Breast epithelium (tissue), 3 donors: ENCODE data around the gene VEGFD.

Experiments
- POLR2A ChIP-seq: fragments of 450-650 bp; IDR thresholded peaks from one replicate; pipeline ENCODE4 v1.6.1; 2016; ENCODE audit warnings: antibody characterized with exemption, mild to moderate bottlenecking, moderate library complexity
- TF ChIP-seq, protein P1 (sequence below), 3 donors: fragments of 450-650 bp; IDR thresholded peaks; one replicate each; pipeline ENCODE4 v1.5.1; 2016 to 2017; ENCODE audit warnings: antibody characterized with exemption in 3 of 3, mild to moderate bottlenecking in 3 of 3, moderate library complexity in 3 of 3

DNA sequence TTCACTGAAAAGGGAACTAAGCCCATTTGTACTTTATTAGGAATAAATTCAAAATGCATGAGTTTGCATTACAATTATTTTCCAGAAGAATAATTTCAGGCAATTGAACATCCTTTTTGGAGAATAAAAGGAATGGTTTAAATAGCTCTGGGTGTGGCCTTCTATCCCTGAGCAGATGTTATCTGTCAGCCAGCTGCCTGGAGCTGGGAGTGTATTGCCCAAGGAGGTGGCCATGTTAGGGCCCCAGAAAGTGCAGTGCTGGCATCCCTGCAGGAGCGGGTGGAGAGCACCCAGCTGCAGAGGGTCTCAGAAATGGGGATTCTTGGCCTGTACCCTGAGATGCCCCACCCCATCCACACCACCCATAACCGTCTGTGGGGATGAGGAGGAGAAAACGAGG is 21.6 kb upstream of the VEGFD start:
- TF ChIP-seq, protein P1, sequence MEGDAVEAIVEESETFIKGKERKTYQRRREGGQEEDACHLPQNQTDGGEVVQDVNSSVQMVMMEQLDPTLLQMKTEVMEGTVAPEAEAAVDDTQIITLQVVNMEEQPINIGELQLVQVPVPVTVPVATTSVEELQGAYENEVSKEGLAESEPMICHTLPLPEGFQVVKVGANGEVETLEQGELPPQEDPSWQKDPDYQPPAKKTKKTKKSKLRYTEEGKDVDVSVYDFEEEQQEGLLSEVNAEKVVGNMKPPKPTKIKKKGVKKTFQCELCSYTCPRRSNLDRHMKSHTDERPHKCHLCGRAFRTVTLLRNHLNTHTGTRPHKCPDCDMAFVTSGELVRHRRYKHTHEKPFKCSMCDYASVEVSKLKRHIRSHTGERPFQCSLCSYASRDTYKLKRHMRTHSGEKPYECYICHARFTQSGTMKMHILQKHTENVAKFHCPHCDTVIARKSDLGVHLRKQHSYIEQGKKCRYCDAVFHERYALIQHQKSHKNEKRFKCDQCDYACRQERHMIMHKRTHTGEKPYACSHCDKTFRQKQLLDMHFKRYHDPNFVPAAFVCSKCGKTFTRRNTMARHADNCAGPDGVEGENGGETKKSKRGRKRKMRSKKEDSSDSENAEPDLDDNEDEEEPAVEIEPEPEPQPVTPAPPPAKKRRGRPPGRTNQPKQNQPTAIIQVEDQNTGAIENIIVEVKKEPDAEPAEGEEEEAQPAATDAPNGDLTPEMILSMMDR (IDR thresholded peaks at IDR 0.05), result no peak
- TF ChIP-seq POLR2A, result no peak
